Hepatocyte (in vitro differentiated cells): ENCODE data around the gene NFKB2.

Experiments used
- EZH2 ChIP-seq: fragments of 200-600 bp; sonication (generic); IDR thresholded peaks from 2 replicates; pipeline ENCODE4 v1.6.1; 2016; ENCODE audit warnings: antibody characterized with exemption, mild to moderate bottlenecking, borderline replicate concordance
- TF ChIP-seq, protein P1 (sequence below): fragments of 200-600 bp; sonication (generic); IDR thresholded peaks from 2 replicates; pipeline ENCODE4 v1.5.1; 2016; ENCODE audit warnings: antibody characterized with exemption, mild to moderate bottlenecking; ENCODE audit not compliant: poor library complexity

DNA sequence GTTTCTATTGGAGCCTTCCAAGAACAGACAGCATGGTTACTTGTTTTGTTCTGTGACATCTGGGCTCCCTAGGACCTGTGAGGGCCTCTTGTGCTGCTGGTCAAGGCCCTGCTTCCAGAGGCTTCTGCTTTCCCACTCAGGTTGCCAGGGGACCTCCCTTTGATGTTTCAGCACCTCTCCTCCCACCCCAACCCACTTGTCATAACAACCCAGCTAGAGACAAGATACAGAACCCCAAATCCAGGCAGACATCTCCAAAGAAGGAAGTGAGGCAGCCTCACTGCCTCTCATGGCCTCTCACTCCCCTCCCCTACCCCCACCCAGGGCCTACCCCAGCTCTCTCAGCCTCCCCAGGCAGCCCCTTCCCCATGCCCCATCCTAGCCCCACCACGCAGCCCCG is 11.3 kb downstream of the NFKB2 start:
- TF ChIP-seq, protein P1, sequence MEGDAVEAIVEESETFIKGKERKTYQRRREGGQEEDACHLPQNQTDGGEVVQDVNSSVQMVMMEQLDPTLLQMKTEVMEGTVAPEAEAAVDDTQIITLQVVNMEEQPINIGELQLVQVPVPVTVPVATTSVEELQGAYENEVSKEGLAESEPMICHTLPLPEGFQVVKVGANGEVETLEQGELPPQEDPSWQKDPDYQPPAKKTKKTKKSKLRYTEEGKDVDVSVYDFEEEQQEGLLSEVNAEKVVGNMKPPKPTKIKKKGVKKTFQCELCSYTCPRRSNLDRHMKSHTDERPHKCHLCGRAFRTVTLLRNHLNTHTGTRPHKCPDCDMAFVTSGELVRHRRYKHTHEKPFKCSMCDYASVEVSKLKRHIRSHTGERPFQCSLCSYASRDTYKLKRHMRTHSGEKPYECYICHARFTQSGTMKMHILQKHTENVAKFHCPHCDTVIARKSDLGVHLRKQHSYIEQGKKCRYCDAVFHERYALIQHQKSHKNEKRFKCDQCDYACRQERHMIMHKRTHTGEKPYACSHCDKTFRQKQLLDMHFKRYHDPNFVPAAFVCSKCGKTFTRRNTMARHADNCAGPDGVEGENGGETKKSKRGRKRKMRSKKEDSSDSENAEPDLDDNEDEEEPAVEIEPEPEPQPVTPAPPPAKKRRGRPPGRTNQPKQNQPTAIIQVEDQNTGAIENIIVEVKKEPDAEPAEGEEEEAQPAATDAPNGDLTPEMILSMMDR: no peak
- TF ChIP-seq EZH2: no peak
